SK-N-SH (cell line): Measurements from ENCODE around the gene STRADA. TPM values are rescaled to one million over a fixed set of nuclear protein-coding genes. Genes with fewer than 3 reads are reported as not detected.

Experiments
- CTCF ChIA-PET: fragments of 300-600, 350-600 bp; formaldehyde crosslinking; extraction: SDS; loops from one replicate; lab custom pipeline; 2021; lab: Yijun Ruan, JAX
- POLR2A ChIA-PET: fragments of 350-600 bp; sonication (Branson Sonifier 250); formaldehyde crosslinking; extraction: SDS; loops from one replicate; lab custom pipeline; 2020; ENCODE audit warnings: antibody characterized with exemption, inconsistent platforms; lab: Yijun Ruan, JAX
- DNase-seq: peaks from one replicate; pipeline ENCODE4 v3.0.0; 2012
- H2AFZ ChIP-seq: fragments of 200-600 bp; sonication (generic); 2 replicates; pipeline ENCODE4 v1.8.1; 2016; ENCODE audit warnings: antibody characterized with exemption, mild to moderate bottlenecking, low read depth
- H3F3A ChIP-seq: fragments of 200-600 bp; sonication (generic); replicated peaks from 2 replicates; pipeline ENCODE3; 2016; ENCODE audit warnings: antibody characterized with exemption, mild to moderate bottlenecking; ENCODE audit not compliant: insufficient read depth
- H3K27ac ChIP-seq, 2 experiments: fragments of 200-500 bp in 1 of 2; fragments of 200-600 bp in 1 of 2; sonication (Bioruptor generic) in 1 of 2; sonication (generic), shearing (Covaris generic) in 1 of 2; 2 replicates each; pipeline versions ENCODE4 v1.5.1 to v1.6.1; 2014 to 2016; ENCODE audit warnings: low read depth in 2 of 2, inconsistent platforms in 1 of 2, low read length in 1 of 2, mild to moderate bottlenecking in 1 of 2, mixed read lengths in 1 of 2
- H3K27me3 ChIP-seq: fragments of 200-600 bp; sonication (generic), shearing (Covaris generic); 2 replicates; pipeline ENCODE4 v1.6.1; 2016; ENCODE audit warnings: mixed run types; ENCODE audit not compliant: insufficient read depth
- H3K36me3 ChIP-seq, 2 experiments: fragments of 200-500 bp in 1 of 2; fragments of 200-600 bp in 1 of 2; sonication (Bioruptor generic) in 1 of 2; sonication (generic) in 1 of 2; replicated peaks in 1 of 2; 2 replicates each; pipeline versions ENCODE3 to v1.5.1; 2014 to 2016; ENCODE audit warnings: low read length in 1 of 2, mild to moderate bottlenecking in 1 of 2; ENCODE audit not compliant: insufficient read depth in 2 of 2, control insufficient read depth in 1 of 2
- H3K4me1 ChIP-seq, 2 experiments: fragments of 200-500 bp in 1 of 2; fragments of 200-600 bp in 1 of 2; sonication (Bioruptor generic) in 1 of 2; sonication (generic), shearing (Covaris generic) in 1 of 2; 2 replicates each; pipeline versions ENCODE4 v1.5.1 to v1.6.1; 2014 to 2016; ENCODE audit warnings: low read depth in 1 of 2, low read length in 1 of 2, mixed run types in 1 of 2; ENCODE audit not compliant: insufficient read depth in 2 of 2, control insufficient read depth in 1 of 2
- H3K4me2 ChIP-seq: fragments of 200-600 bp; sonication (generic), shearing (Covaris generic); 2 replicates; pipeline ENCODE4 v1.6.1; 2017; ENCODE audit warnings: mixed run types
- H3K4me3 ChIP-seq, 2 experiments: fragments of 200-500 bp in 1 of 2; fragments of 200-600 bp in 1 of 2; sonication (Bioruptor generic) in 1 of 2; sonication (generic), shearing (Covaris generic) in 1 of 2; 2 replicates each; pipeline versions ENCODE4 v1.5.1 to v1.8.1; 2014 to 2016; ENCODE audit warnings: low read depth in 2 of 2, inconsistent platforms in 1 of 2, low read length in 1 of 2, mild to moderate bottlenecking in 1 of 2, mixed read lengths in 1 of 2, moderate library complexity in 1 of 2
- H3K79me2 ChIP-seq: fragments of 200-600 bp; sonication (generic); 2 replicates; pipeline ENCODE4 v1.8.1; 2017; ENCODE audit warnings: mild to moderate bottlenecking; ENCODE audit not compliant: insufficient read depth
- H3K9ac ChIP-seq: fragments of 200-600 bp; sonication (generic); 2 replicates; pipeline ENCODE4 v1.6.1; 2017; ENCODE audit warnings: mixed run types
- H3K9me2 ChIP-seq: fragments of 200-600 bp; sonication (generic); 2 replicates; pipeline ENCODE4 v1.6.1; 2017; ENCODE audit warnings: mixed run types
- H3K9me3 ChIP-seq: fragments of 200-600 bp; sonication (generic); 2 replicates; pipeline ENCODE4 v1.6.1; 2017; ENCODE audit warnings: mixed run types, mild to moderate bottlenecking, moderate library complexity
- H4K20me1 ChIP-seq: fragments of 200-600 bp; sonication (generic); 2 replicates; pipeline ENCODE4 v1.6.1; 2017; ENCODE audit warnings: mild to moderate bottlenecking, mixed run types; ENCODE audit not compliant: insufficient read depth
- CHD2 ChIP-seq: fragments of 150-350 bp; IDR thresholded peaks from 2 replicates; pipeline ENCODE4 v1.6.1; 2018; ENCODE audit warnings: low read length; ENCODE audit not compliant: partially characterized antibody
- CTCF ChIP-seq: fragments of 200-600 bp; sonication (generic); IDR thresholded peaks from 2 replicates; pipeline ENCODE4 v1.6.1; 2017; ENCODE audit warnings: antibody characterized with exemption, mild to moderate bottlenecking, moderate library complexity
- ELF1 ChIP-seq: IDR thresholded peaks from 2 replicates; pipeline ENCODE4 v1.4.0; 2012
- EP300 ChIP-seq, 2 experiments: IDR thresholded peaks; 2 replicates each; pipeline versions ENCODE4 v1.4.0 to v1.6.1; 2012; ENCODE audit warnings: borderline replicate concordance in 1 of 2, low read depth in 1 of 2, low read length in 1 of 2
- EZH2phosphoT487 ChIP-seq: fragments of 200-600 bp; sonication (generic); IDR thresholded peaks from 2 replicates; pipeline ENCODE4 v1.6.1; 2017; ENCODE audit warnings: low read depth, mixed run types, mild to moderate bottlenecking, antibody characterized with exemption, moderate library complexity, borderline replicate concordance
- GABPA ChIP-seq: IDR thresholded peaks from 2 replicates; pipeline ENCODE4 v1.4.0; 2012; ENCODE audit warnings: low read depth, mild to moderate bottlenecking
- MAX ChIP-seq: IDR thresholded peaks from 2 replicates; pipeline ENCODE4 v1.4.0; 2012; ENCODE audit warnings: low read depth
- MXI1 ChIP-seq: IDR thresholded peaks from 2 replicates; pipeline ENCODE4 v1.6.1; 2012; ENCODE audit warnings: mild to moderate bottlenecking, low read depth, low read length, improper control_type of control experiment
- NFIC ChIP-seq: IDR thresholded peaks from 2 replicates; pipeline ENCODE4 v1.4.0; 2012; ENCODE audit warnings: borderline replicate concordance
- NRF1 ChIP-seq: IDR thresholded peaks from 2 replicates; pipeline ENCODE4 v1.6.1; 2012; ENCODE audit warnings: low read depth, mild to moderate bottlenecking, low read length
- PBX3 ChIP-seq: IDR thresholded peaks from 2 replicates; pipeline ENCODE4; 2012
- POLR2AphosphoS5 ChIP-seq: IDR thresholded peaks from 2 replicates; pipeline ENCODE4 v1.6.1; 2012; ENCODE audit warnings: low read depth, low read length
- RAD21 ChIP-seq: IDR thresholded peaks from 2 replicates; pipeline ENCODE4 v1.6.1; 2012; ENCODE audit warnings: mild to moderate bottlenecking, low read length
- RFX5 ChIP-seq: IDR thresholded peaks from 2 replicates; pipeline ENCODE4 v1.6.1; 2012; ENCODE audit warnings: mild to moderate bottlenecking, improper control_type of control experiment, low read length
- RXRA ChIP-seq: IDR thresholded peaks from 2 replicates; pipeline ENCODE4 v1.4.0; 2012; ENCODE audit warnings: low read depth, mild to moderate bottlenecking, borderline replicate concordance
- SIN3A ChIP-seq: IDR thresholded peaks from 2 replicates; pipeline ENCODE4 v1.6.1; 2012; ENCODE audit warnings: low read depth, mild to moderate bottlenecking, low read length, moderate library complexity, borderline replicate concordance
- SMC3 ChIP-seq: IDR thresholded peaks from 2 replicates; pipeline ENCODE4 v1.6.1; 2012; ENCODE audit warnings: low read depth, low read length, improper control_type of control experiment
- TAF1 ChIP-seq: IDR thresholded peaks from 2 replicates; pipeline ENCODE4 v1.6.1; 2012; ENCODE audit warnings: low read depth, mild to moderate bottlenecking, low read length, moderate library complexity, borderline replicate concordance
- TCF12 ChIP-seq: IDR thresholded peaks from 2 replicates; pipeline ENCODE4 v1.4.0; 2012
- TEAD4 ChIP-seq: IDR thresholded peaks from 2 replicates; pipeline ENCODE4 v1.4.0; 2012; ENCODE audit warnings: mild to moderate bottlenecking, borderline replicate concordance; ENCODE audit not compliant: insufficient read depth
- USF2 ChIP-seq: fragments of 150-350 bp; IDR thresholded peaks from 2 replicates; pipeline ENCODE4 v1.6.1; 2017; ENCODE audit warnings: antibody characterized with exemption, low read length, low read depth, borderline replicate concordance
- YY1 ChIP-seq: IDR thresholded peaks from 2 replicates; pipeline ENCODE4 v1.4.0; 2012; ENCODE audit warnings: low read depth, mild to moderate bottlenecking
- ZBTB33 ChIP-seq: IDR thresholded peaks from 2 replicates; pipeline ENCODE4 v1.4.0; 2012; ENCODE audit warnings: low read depth, borderline replicate concordance
- WGBS: methylation state at CpG from one replicate; pipeline ENCODE4 v1.1.6; 2017; ENCODE audit warnings: low lambda C conversion rate; 5-methylcytosine and 5-hydroxymethylcytosine counted together
- polyA plus RNA-seq, 3 experiments: library from polyadenylated mRNA; depleted of rRNA; stranded (reverse); fragments of >200 nt; gene quantifications; 2 replicates each; pipeline ENCODE4 v1.2.3, GENCODE V29; 2012

STRADA gene
- 37.3 and 45.0 TPM in 2 replicates for polyA plus RNA-seq (2012; rRNA removed)
- polyA plus RNA-seq (2012; cell fraction: cytosol; rRNA removed) = 24.8 and 31.1 TPM in 2 replicates
- 159 and 201 TPM in 2 replicates for polyA plus RNA-seq (2012; cell fraction: nucleus; rRNA removed)

- peaks cover 5 to 6% of the 10 kb centered on the region in 2 experiments; a peak in 3 of 4 replicates for H3K4me1 ChIP-seq
- 1% methylated on average over 24 of the region's 61 CpGs for WGBS
- H3K9ac ChIP-seq = peak within 1 kb of the TSS; percentile 76
- H3K36me3 ChIP-seq = peaks cover 23 to 25% of the 10 kb centered on the region in 2 experiments
- H3K79me2 ChIP-seq = peaks cover 37% of the 10 kb centered on the region
- CTCF ChIA-PET = interaction anchor here (0.6 to 1.6 kb wide), 6 partner anchors 14 to 129 kb away, joined by 3 to 6 read pairs (median 3); no protein-coding TSS in a partner anchor
- TF ChIP-seq USF2 (no peak; the same call in 1 of the 2 replicates), YY1 (peak; percentile 68), ELF1 (peak; percentile 91), EZH2phosphoT487 (no peak), RFX5 (no peak; the same call in 1 of the 2 replicates), GABPA (peak; percentile 79), RAD21 (peak; percentile 13; the same call in 1 of the 2 replicates), NFIC (peak; percentile 25; the same call in 1 of the 2 replicates), POLR2AphosphoS5 (peak; percentile 97), SMC3 (peak; percentile 25; the same call in 1 of the 2 replicates), EP300 (IDR thresholded peaks at IDR 0.05; ENCODE audit: borderline replicate concordance in 1 of 2, low read depth in 1 of 2, low read length in 1 of 2) (peak in 1 of 2 experiments; percentile 54; a peak in 3 of 4 replicates), TEAD4 (no peak; the same call in 1 of the 2 replicates), SIN3A (peak; percentile 91), NRF1 (peak; percentile 89), MXI1 (peak; percentile 87), TAF1 (peak; percentile 90), CTCF (no peak), RXRA (no peak), MAX (peak; percentile 95), TCF12 (peak; percentile 40), CHD2 (peak; percentile 92), PBX3 (peak; percentile 32; the same call in 1 of the 2 replicates), ZBTB33 (peak; percentile 55; the same call in 1 of the 2 replicates)
- H3K4me2 ChIP-seq = peak within 1 kb of the TSS; percentile 84
- H2AFZ ChIP-seq = peak within 1 kb of the TSS; percentile 80
- no peaks in the 10 kb centered on the region for H3K27me3 ChIP-seq
- POLR2A ChIA-PET = interaction anchor here (0.6 to 1.6 kb wide), 10 partner anchors 19 to 120 kb away, joined by 3 to 15 read pairs (median 3); partner anchors contain the start of genes CCDC47, DDX42 and MAP3K3
- DNase-seq = peak; percentile 100
- H3K9me3 ChIP-seq = no peaks in the 10 kb centered on the region
- H3K9me2 ChIP-seq = no peaks in the 10 kb centered on the region
- peak within 1 kb of the TSS; percentile 77 to 83 for H3K4me3 ChIP-seq
- H3F3A ChIP-seq = peaks cover 30% of the 10 kb centered on the region
- H3K27ac ChIP-seq = peak within 1 kb of the TSS; percentile 75 to 98
- H4K20me1 ChIP-seq = no peaks in the 10 kb centered on the region
Observed at GRCh38 chr17:63741408-63742173, at the start of gene STRADA. Gene STRADA (minus strand): TSS chr17:63741799. CDS start chr17:63728369, 13,430 bp downstream.
